ENCODE results near the gene HOXA10. TPM values are rescaled to one million over a fixed set of nuclear protein-coding genes. Genes with fewer than 3 reads are reported as not detected.
A peak's percentile ranks its signal among the peaks of the same experiment; 100 is the strongest.

The HOXA10 gene
- total RNA-seq, 3 donors from 2014 or later = 25.0 to 56.9 (median 25.8) TPM

DNA sequence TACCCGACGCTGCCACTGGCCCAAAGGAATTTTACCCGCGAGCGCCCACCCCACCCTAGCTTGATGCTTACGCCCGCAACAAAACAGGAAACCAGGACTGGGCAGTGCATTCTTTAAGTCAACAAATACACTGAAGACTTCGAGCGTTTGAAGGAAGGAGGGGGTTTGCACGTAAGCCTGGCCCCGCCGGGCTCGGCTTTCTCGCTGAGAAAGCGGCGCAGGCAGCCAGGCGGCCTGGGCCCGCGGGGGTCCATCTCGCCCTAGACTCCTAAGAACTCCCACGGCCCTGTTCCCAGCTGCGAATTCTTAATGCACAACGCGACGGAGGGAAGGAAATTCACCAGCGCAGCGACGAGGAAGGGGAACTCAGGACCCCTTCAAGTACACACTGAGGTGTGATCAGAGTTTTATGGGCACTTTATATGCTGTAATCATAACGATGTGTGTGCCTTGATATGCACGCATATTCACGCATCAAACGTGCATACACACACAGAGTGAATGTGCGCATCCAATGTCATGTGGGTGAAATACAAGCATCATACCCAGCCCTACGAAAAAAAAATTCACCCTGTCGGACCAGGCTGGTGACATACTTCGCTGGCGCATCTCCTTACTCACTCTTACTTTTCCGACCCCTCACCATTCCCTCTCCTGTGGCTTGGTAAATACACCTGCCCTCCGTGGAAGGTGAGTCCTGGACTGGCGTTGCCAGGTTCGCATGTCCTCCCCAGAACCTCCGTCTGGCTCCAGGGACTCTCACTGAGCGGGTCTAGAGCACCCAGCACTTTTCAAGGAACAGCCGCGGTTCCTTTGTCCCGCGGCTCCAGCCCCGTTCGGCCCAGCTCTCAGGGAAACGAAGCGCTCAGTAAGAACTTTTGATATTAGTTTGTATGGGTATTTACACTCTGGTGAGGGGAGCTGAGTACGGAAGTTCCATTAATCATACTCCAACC lies 31.5 kb upstream of the HOXA10 start:
- H3K36me3 ChIP-seq (ENCODE audit: low read depth) = no peaks in the 10 kb centered on the region
- DNase-seq = peak in 2 of 3 donors; percentile 20 to 42
- no peaks in the 10 kb centered on the region for H3K9me3 ChIP-seq
- peak; percentile 25 for ATAC-seq
- intact Hi-C loops (cut with DNase I, micrococcal nuclease) = loop anchor here in 1 of 2 donors (5.0 kb wide), 1 partner anchor 372 kb away; no protein-coding TSS in a partner anchor
- TF ChIP-seq, protein P1, sequence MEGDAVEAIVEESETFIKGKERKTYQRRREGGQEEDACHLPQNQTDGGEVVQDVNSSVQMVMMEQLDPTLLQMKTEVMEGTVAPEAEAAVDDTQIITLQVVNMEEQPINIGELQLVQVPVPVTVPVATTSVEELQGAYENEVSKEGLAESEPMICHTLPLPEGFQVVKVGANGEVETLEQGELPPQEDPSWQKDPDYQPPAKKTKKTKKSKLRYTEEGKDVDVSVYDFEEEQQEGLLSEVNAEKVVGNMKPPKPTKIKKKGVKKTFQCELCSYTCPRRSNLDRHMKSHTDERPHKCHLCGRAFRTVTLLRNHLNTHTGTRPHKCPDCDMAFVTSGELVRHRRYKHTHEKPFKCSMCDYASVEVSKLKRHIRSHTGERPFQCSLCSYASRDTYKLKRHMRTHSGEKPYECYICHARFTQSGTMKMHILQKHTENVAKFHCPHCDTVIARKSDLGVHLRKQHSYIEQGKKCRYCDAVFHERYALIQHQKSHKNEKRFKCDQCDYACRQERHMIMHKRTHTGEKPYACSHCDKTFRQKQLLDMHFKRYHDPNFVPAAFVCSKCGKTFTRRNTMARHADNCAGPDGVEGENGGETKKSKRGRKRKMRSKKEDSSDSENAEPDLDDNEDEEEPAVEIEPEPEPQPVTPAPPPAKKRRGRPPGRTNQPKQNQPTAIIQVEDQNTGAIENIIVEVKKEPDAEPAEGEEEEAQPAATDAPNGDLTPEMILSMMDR (IDR thresholded peaks at IDR 0.05) = no peak
- peaks cover 13% of the 10 kb centered on the region for H3K4me1 ChIP-seq (ENCODE audit: low read depth)
- H3K4me3 ChIP-seq = no peak overlapping the region

DNA sequence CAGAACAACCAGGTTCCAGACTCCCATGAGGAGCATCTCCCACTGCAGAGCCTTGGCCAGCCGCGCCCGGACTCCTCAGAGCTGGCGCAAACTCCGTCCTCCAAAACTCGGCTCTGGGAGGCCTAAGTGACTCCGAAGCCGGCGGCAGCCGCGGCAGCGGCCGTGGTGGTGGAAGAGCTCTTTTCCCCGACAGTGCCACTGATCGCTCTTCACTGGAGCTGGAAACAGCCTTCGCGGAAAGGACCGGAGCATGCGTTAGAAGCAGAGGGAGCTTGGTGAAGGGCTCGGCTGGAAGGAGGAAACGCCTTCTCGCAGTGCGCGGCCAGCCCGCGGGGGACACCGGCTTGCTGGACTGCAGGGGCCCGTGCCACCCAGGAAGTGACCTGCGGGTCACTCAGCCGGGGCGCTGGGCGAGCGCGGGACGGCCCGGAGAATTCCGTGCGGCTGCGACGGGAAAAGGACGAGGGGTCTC lies 30.8 kb upstream of the HOXA10 start:
- TF ChIP-seq, protein P1 (IDR thresholded peaks at IDR 0.05) = no peak
- peaks cover 14% of the 10 kb centered on the region for H3K4me1 ChIP-seq (ENCODE audit: low read depth)
- DNase-seq (peak in 2 of 3 donors; percentile 49 to 73), ATAC-seq (peak; percentile 11)
- H3K9me3 ChIP-seq = no peaks in the 10 kb centered on the region
- intact Hi-C loops (cut with DNase I, micrococcal nuclease) = loop anchor here in 1 of 2 donors (5.0 kb wide), 1 partner anchor 372 kb away; no protein-coding TSS in a partner anchor
- H3K4me3 ChIP-seq = no peak overlapping the region
- H3K36me3 ChIP-seq (ENCODE audit: low read depth) = no peaks in the 10 kb centered on the region

DNA sequence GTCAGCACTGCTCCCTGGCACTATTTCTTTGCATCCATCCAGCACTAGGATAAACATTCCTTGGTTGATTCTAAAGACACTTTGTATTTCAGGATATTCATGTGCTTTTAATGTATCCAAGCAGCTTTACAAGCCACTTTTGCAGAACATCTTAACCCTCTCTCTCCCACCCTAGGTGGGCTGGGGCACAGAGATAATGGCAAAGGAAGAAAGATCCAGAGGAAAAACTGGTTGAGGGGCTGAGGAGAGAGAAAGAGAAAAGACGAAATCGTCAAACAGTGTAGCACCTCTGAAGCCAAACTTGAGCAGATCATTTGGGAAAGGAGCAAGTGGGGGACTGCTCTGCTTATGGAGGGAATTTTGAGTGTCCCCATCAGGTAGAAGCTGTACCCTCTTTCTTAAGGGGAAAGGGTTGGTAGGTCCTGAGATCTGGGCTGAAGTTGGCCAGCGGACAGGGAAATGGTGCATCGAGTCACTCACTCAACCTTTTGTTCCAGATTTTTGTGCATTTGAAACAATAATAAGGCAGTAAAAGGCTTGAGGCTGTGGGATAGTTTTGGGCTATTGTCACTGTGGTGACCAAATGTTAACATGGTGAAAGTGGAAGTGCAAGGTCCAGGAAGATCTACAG lies 30.0 kb upstream of the HOXA10 start:
- H3K4me1 ChIP-seq (ENCODE audit: low read depth) = peaks cover 13% of the 10 kb centered on the region
- DNase-seq (peak in 1 of 3 donors; percentile 14), ATAC-seq (no peak)
- intact Hi-C loops (cut with DNase I, micrococcal nuclease) = no loop called here
- H3K4me3 ChIP-seq = no peak overlapping the region
- no peaks in the 10 kb centered on the region for H3K36me3 ChIP-seq (ENCODE audit: low read depth)
- TF ChIP-seq, protein P1 (IDR thresholded peaks at IDR 0.05) = no peak
- H3K9me3 ChIP-seq = no peaks in the 10 kb centered on the region

DNA sequence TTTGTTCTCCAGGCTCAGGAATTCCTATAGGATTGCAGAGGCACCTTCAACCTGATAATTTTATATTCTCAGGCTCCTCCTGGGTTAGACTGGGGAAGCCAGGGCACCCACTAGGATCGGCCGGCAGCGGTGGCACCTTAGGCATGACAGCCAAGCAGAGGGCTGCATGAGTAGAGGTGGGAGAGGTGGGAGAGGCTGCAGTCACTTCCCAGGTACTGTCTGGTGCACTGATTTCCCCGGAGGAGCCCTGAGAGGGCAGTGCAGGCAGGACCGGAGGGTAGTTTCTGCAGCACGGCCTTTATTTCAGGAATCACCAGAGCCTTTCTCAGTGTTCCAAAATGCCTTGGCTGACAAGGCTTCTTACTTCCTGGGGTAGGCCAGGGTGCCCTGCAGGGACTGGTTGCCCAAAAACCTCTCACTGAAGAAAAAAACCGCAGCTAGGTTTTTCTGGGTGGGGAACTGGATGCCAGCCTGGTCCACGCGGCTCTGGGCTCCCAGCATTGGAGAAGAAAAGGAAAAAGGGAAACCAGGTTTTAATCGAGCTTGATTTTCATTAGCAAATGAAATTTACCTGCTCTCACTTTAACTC lies 29.3 kb upstream of the HOXA10 start:
- Histone ChIP-seq H3K36me3 (ENCODE audit: low read depth) (no peaks in the 10 kb centered on the region), H3K9me3 (no peaks in the 10 kb centered on the region), H3K4me1 (ENCODE audit: low read depth) (peaks cover 13% of the 10 kb centered on the region), H3K4me3 (no peak overlapping the region)
- peak in 2 of 3 donors; percentile 28 to 48 for DNase-seq
- intact Hi-C loops (cut with DNase I, micrococcal nuclease) = no loop called here
- TF ChIP-seq, protein P1 (IDR thresholded peaks at IDR 0.05) = no peak
- no peak for ATAC-seq

DNA sequence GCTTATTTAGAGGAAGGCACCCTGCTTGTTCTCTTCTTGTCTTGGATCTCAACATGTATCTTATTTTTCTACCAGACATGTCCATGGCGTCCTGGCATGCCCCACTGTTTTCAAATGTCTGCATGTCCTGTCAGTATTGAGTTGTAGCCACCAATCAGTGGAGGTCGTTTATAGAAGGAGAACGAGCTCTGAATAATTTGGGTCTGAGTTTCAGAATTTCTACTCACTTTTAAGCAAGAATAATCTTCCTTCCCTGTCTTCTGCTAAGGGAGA lies 28.7 kb upstream of the HOXA10 start:
- intact Hi-C loops (cut with DNase I, micrococcal nuclease) = no loop called here
- peaks cover 13% of the 10 kb centered on the region for H3K4me1 ChIP-seq (ENCODE audit: low read depth)

More for the DNA sequence above, 28.7 kb upstream of the HOXA10 start:
- TF ChIP-seq, protein P1 (IDR thresholded peaks at IDR 0.05) = no peak
- ATAC-seq (no peak), DNase-seq (peak in 1 of 3 donors; percentile 34)
- Histone ChIP-seq H3K4me3 (no peak overlapping the region), H3K36me3 (ENCODE audit: low read depth) (no peaks in the 10 kb centered on the region), H3K9me3 (no peaks in the 10 kb centered on the region)

Measured in mucosa of descending colon (tissue), 3 donors.